ENCODE results near the gene URM1.

DNA sequence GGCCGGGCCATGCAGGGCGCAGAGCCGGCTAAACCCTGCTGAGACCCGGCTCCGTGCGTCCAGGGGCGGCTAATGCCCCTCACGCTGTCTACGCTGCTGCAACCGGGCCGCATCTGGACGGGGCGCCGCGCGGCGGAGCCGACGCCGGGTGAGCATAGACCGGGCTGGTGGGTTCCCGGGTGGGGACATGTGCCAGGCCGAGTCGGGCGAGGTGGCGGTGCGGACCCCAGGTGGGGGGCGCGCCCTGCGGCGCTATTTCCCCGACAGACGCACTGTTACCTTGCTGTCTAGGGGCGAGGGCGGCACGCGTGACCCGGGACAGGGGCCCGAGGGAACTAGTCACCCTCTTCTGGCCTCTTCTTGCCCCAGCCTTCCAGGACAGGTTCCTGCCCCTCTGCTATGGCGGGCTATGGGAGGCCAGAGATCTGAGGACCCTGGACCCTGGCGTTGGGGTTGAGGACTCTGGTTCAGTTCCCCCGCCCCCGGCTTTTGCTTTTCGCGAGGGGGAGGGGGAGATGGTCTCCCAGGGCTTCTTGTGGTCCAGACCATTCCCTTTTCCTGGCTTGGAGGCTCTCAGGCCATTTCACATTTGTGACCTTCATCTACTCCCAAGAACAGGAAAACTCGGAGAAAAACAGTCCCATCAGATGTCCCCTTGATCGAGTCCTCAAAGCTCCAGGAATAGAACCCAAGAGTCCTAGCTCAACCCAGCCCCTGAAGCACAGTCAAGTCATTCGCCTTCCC is 30.3 kb upstream of the URM1 start:
- TF ChIP-seq, protein P1, sequence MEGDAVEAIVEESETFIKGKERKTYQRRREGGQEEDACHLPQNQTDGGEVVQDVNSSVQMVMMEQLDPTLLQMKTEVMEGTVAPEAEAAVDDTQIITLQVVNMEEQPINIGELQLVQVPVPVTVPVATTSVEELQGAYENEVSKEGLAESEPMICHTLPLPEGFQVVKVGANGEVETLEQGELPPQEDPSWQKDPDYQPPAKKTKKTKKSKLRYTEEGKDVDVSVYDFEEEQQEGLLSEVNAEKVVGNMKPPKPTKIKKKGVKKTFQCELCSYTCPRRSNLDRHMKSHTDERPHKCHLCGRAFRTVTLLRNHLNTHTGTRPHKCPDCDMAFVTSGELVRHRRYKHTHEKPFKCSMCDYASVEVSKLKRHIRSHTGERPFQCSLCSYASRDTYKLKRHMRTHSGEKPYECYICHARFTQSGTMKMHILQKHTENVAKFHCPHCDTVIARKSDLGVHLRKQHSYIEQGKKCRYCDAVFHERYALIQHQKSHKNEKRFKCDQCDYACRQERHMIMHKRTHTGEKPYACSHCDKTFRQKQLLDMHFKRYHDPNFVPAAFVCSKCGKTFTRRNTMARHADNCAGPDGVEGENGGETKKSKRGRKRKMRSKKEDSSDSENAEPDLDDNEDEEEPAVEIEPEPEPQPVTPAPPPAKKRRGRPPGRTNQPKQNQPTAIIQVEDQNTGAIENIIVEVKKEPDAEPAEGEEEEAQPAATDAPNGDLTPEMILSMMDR (IDR thresholded peaks at IDR 0.05), result no peak
- TF ChIP-seq ZFX (IDR thresholded peaks at IDR 0.05; ENCODE audit: borderline replicate concordance), result no peak

Data from 22Rv1 (cell line).